ENCODE data around the gene CD83.

DNA sequence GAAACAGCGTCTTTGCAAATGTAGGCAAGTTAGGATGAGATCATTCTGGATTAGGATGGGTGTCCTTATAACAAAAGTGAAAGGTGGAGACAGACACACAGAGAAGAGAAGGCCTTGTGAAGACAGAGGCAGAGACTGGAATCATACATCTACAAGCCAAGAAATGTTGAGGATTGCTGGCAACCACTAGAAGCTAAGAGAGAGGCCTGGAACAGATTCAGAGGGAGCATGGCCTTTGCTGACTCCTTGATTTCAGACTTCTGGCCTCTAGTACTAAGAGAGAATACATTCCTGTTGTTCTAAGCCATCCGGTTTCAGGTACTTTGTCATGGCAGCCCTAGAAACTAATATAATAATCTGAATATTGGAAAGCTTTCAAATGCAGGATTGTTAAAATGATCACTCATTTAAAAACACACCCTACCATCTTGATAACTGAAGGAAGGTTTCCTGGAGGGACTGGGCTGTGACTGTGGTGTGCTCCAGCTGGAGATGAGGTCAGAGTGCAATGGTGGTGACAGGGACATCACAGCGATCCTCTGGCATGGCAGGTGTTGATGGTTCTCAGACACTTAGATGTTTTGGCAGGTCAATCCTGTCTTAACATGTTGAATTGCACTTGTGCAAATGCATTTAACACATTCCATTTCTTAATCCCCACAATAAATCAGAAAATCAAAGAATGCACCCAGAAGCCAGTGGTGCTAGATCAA, 25.1 kb downstream of the CD83 start:
- TF ChIP-seq POLR2AphosphoS5 (IDR thresholded peaks at IDR 0.05) (no peak), POLR2A (IDR thresholded peaks at IDR 0.05) (no peak), EP300 (IDR thresholded peaks at IDR 0.05) (no peak)
- TF ChIP-seq, protein P1, sequence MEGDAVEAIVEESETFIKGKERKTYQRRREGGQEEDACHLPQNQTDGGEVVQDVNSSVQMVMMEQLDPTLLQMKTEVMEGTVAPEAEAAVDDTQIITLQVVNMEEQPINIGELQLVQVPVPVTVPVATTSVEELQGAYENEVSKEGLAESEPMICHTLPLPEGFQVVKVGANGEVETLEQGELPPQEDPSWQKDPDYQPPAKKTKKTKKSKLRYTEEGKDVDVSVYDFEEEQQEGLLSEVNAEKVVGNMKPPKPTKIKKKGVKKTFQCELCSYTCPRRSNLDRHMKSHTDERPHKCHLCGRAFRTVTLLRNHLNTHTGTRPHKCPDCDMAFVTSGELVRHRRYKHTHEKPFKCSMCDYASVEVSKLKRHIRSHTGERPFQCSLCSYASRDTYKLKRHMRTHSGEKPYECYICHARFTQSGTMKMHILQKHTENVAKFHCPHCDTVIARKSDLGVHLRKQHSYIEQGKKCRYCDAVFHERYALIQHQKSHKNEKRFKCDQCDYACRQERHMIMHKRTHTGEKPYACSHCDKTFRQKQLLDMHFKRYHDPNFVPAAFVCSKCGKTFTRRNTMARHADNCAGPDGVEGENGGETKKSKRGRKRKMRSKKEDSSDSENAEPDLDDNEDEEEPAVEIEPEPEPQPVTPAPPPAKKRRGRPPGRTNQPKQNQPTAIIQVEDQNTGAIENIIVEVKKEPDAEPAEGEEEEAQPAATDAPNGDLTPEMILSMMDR (IDR thresholded peaks at IDR 0.05), result no peak
